ENCODE results near the gene TMEM154. TPM values are rescaled to one million over a fixed set of nuclear protein-coding genes. Genes with fewer than 3 reads are reported as not detected.

TMEM154 gene
- polyA plus RNA-seq, 1 of the 3 experiments (the other 2 are of a cell fraction) = 0.58 TPM

- no peak for TF ChIP-seq USF1 (IDR thresholded peaks at IDR 0.05; ENCODE audit: borderline replicate concordance, low read depth)
- no peak for TF ChIP-seq TEAD4 (IDR thresholded peaks at IDR 0.05; ENCODE audit: borderline replicate concordance, insufficient read depth)
- TF ChIP-seq NRF1 (IDR thresholded peaks at IDR 0.05; ENCODE audit: low read depth, low read length) = no peak
- TF ChIP-seq PBX3 (IDR thresholded peaks at IDR 0.05) = no peak
- no peak for TF ChIP-seq YY1 (IDR thresholded peaks at IDR 0.05; ENCODE audit: low read depth)
- no peak for TF ChIP-seq FOXJ3 (CRISPR knock-in tag; IDR thresholded peaks at IDR 0.05)
- no peak for TF ChIP-seq RCOR1 (IDR thresholded peaks at IDR 0.05; ENCODE audit: low read length)
- no peak for TF ChIP-seq ELF1 (IDR thresholded peaks at IDR 0.05)
Observed at GRCh38 chr4:152668338-152668964, 11.3 kb downstream of the TMEM154 start (continued).

GRCh38 chr4:152667781-152668180, 12.0 kb downstream of the TMEM154 start:
- POLR2A ChIA-PET = no interaction called here
- Histone ChIP-seq H3K27me3 (ENCODE audit: insufficient read depth) (no peaks in the 10 kb centered on the region), H3K79me2 (ENCODE audit: insufficient read depth) (no peaks in the 10 kb centered on the region), H3F3A (replicated peaks; ENCODE audit: insufficient read depth) (no peaks in the 10 kb centered on the region), H3K4me3 (ENCODE audit: low read depth in 2 of 2, low read length in 1 of 2) (no peak overlapping the region), H2AFZ (ENCODE audit: low read depth) (no peak overlapping the region), H3K9ac (no peak overlapping the region), H3K9me3 (no peaks in the 10 kb centered on the region; the same call in 1 of the 2 replicates), H3K4me2 (no peak overlapping the region), H3K4me1 (ENCODE audit: control insufficient read depth in 1 of 2, insufficient read depth in 2 of 2, low read depth in 1 of 2, low read length in 1 of 2) (no peaks in the 10 kb centered on the region), H3K9me2 (no peaks in the 10 kb centered on the region), H3K27ac (ENCODE audit: low read depth in 2 of 2, low read length in 1 of 2) (no peak overlapping the region), H3K36me3 (replicated peaks in 1 of 2; ENCODE audit: control insufficient read depth in 1 of 2, insufficient read depth in 2 of 2, low read length in 1 of 2) (no peaks in the 10 kb centered on the region), H4K20me1 (ENCODE audit: insufficient read depth) (no peaks in the 10 kb centered on the region)
- CTCF ChIA-PET = interaction anchor here (1.4 kb wide), 1 partner anchor 22 kb away, joined by 4 read pairs; no protein-coding TSS in a partner anchor
- 89% methylated on average over 3 of the region's 3 CpGs for WGBS (ENCODE audit: low lambda C conversion rate)
- TF ChIP-seq ZBTB33 (IDR thresholded peaks at IDR 0.05; ENCODE audit: borderline replicate concordance, low read depth) (no peak), RFX5 (IDR thresholded peaks at IDR 0.05; ENCODE audit: low read length) (no peak), FOXJ3 (CRISPR knock-in tag; IDR thresholded peaks at IDR 0.05) (no peak), PBX3 (IDR thresholded peaks at IDR 0.05) (no peak), REST (IDR thresholded peaks at IDR 0.05; ENCODE audit: low read depth, low read length) (no peak), NRF1 (IDR thresholded peaks at IDR 0.05; ENCODE audit: low read depth, low read length) (no peak), RAD21 (IDR thresholded peaks at IDR 0.05; ENCODE audit: low read length) (no peak)
- no peak for DNase-seq
